Esophagus squamous epithelium (tissue), 4 donors: ENCODE data around the gene OR6C1.

Experiments used
- POLR2A ChIP-seq, 4 donors: fragments of 450-650 bp; IDR thresholded peaks; one replicate each; pipeline ENCODE4 v1.6.1; 2017; ENCODE audit warnings: antibody characterized with exemption in 4 of 4, mild to moderate bottlenecking in 4 of 4, moderate library complexity in 3 of 4
- TF ChIP-seq, protein P1 (sequence below), 6 experiments: fragments of 450-650 bp in 4 of 6; fragments of 200-600 bp in 2 of 6; sonication (generic) in 2 of 6; IDR thresholded peaks; one replicate each; pipeline ENCODE4 v1.5.1; 2016 to 2019; ENCODE audit warnings: antibody characterized with exemption in 6 of 6, mild to moderate bottlenecking in 4 of 6, moderate library complexity in 4 of 6

DNA sequence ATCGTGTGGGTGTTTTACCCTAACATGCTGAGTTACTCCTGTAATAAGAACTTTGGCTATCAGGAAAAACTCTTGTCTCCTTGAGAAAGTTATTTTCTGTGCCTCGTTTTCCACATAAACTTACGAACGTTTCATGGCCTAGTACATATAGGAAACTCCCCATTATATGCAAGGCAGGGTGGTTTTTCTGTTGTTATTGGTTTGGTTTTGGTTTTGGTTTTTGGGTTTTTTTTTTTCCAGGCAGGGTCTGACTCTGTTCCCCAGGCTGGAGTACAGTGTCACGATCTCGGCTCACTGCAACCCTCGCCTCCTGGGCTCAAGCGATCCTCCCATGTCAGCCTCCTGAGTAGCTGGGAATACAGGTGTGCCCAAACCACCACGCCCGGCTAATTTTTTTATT is 21.9 kb downstream of the OR6C1 start:
- TF ChIP-seq, protein P1, sequence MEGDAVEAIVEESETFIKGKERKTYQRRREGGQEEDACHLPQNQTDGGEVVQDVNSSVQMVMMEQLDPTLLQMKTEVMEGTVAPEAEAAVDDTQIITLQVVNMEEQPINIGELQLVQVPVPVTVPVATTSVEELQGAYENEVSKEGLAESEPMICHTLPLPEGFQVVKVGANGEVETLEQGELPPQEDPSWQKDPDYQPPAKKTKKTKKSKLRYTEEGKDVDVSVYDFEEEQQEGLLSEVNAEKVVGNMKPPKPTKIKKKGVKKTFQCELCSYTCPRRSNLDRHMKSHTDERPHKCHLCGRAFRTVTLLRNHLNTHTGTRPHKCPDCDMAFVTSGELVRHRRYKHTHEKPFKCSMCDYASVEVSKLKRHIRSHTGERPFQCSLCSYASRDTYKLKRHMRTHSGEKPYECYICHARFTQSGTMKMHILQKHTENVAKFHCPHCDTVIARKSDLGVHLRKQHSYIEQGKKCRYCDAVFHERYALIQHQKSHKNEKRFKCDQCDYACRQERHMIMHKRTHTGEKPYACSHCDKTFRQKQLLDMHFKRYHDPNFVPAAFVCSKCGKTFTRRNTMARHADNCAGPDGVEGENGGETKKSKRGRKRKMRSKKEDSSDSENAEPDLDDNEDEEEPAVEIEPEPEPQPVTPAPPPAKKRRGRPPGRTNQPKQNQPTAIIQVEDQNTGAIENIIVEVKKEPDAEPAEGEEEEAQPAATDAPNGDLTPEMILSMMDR (IDR thresholded peaks at IDR 0.05), result no peak
- TF ChIP-seq POLR2A (IDR thresholded peaks at IDR 0.05), result no peak
